GM18507 (cell line): ENCODE data around the gene BEGAIN.

Source experiments
- DNase-seq: peaks from one replicate; pipeline ENCODE4 v3.0.0; 2011; ENCODE audit warnings: low read depth; ENCODE audit not compliant: insufficient read length; ENCODE audit errors: extremely low spot score
- FAIRE-seq: peaks from 2 replicates; lab custom pipeline; 2011; peaks lifted over from hg19 to GRCh38; lab: Jason Lieb, UNC

Gene BEGAIN

GRCh38 chr14:100616854-100617409 is 29.7 kb upstream of the BEGAIN start:
- FAIRE-seq (no peak), DNase-seq (no peak)

GRCh38 chr14:100615736-100616695 is 28.8 kb upstream of the BEGAIN start:
- no peak for DNase-seq
- no peak for FAIRE-seq

- no peak for FAIRE-seq
- no peak for DNase-seq
Observed at GRCh38 chr14:100614803-100615202, 27.6 kb upstream of the BEGAIN start.

- DNase-seq (no peak), FAIRE-seq (no peak)
Observed at GRCh38 chr14:100612986-100613385, 25.8 kb upstream of the BEGAIN start.

- FAIRE-seq, result no peak
- no peak for DNase-seq
Observed at GRCh38 chr14:100611811-100612480, 24.7 kb upstream of the BEGAIN start.

GRCh38 chr14:100610511-100611217 is 23.4 kb upstream of the BEGAIN start:
- FAIRE-seq (no peak), DNase-seq (no peak)

GRCh38 chr14:100609941-100610391 is 22.7 kb upstream of the BEGAIN start:
- no peak for FAIRE-seq
- no peak for DNase-seq

- no peak for DNase-seq
- no peak for FAIRE-seq
Observed at GRCh38 chr14:100609331-100609870, 22.2 kb upstream of the BEGAIN start.

GRCh38 chr14:100608586-100609330 is 21.5 kb upstream of the BEGAIN start:
- no peak for FAIRE-seq

GRCh38 chr14:100608064-100608463 is 20.8 kb upstream of the BEGAIN start:
- no peak for DNase-seq
- no peak for FAIRE-seq

More at GRCh38 chr14:100608586-100609330, 21.5 kb upstream of the BEGAIN start:
- no peak for DNase-seq

GRCh38 chr14:100607611-100607956 is 20.4 kb upstream of the BEGAIN start:
- no peak for DNase-seq

GRCh38 chr14:100606687-100607610 is 19.7 kb upstream of the BEGAIN start:
- DNase-seq, result no peak
- FAIRE-seq, result no peak

More at GRCh38 chr14:100607611-100607956, 20.4 kb upstream of the BEGAIN start:
- no peak for FAIRE-seq

- FAIRE-seq (no peak), DNase-seq (no peak)
Observed at GRCh38 chr14:100605706-100606686, 18.8 kb upstream of the BEGAIN start.

GRCh38 chr14:100605230-100605629 is 18.0 kb upstream of the BEGAIN start:
- no peak for FAIRE-seq

GRCh38 chr14:100604709-100605108 is 17.5 kb upstream of the BEGAIN start:
- DNase-seq (no peak), FAIRE-seq (no peak)

More at GRCh38 chr14:100605230-100605629, 18.0 kb upstream of the BEGAIN start:
- DNase-seq, result no peak

- DNase-seq (no peak), FAIRE-seq (no peak)
Observed at GRCh38 chr14:100604121-100604501, 16.9 kb upstream of the BEGAIN start.
